ENCODE results near the gene NFIX. TPM values are rescaled to one million over a fixed set of nuclear protein-coding genes. Genes with fewer than 3 reads are reported as not detected.

The NFIX gene
- total and polyA plus RNA-seq, 2 of the 13 experiments (the other 11 are each of a cell fraction or from before 2014, with no cell fraction given): 3.4 to 5.4 TPM

DNA sequence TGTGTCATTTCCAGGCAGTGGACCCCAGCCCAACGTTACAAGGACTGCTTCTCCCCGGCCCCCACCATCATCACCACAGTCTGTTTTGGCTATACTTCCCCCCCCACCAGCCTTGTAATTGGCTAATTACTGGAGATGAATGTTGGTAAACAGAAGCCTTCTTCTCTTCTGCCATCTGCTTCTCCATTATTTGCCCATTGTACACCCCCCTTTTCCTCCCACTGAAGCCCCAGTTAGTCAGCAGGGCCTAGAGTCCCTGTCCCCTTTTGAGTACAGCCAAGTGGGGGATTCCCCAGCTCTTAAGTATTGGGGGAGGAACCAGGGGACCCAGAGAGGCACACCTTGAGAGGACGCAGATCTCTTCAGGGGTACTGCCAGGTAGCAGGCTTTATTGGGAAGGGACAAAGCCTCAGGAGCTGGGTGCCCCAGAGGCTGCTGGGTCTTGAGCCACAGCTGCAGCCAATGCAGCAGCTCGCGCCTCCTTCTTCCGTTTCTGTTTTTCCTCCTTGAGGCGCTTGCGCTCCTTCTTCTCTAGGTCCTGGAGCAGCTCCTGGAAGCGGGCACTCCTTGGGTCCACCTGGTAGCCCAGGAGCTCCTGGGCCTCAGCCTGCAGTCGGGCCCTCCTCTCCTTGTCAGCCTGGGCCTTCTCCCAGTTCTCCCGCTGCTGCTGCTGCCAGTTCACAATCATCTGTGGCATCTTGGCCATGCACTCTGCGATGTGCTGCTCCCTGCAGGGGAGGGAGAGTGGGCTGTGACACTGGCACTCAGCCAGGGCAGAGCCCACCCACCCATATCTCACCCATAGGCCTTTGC is 41.3 kb upstream of the NFIX start (continued):
- no peak for TF ChIP-seq CHCHD3 (CRISPR knock-in tag; IDR thresholded peaks at IDR 0.05)
- TF ChIP-seq ZNF34 (CRISPR knock-in tag; IDR thresholded peaks at IDR 0.05; ENCODE audit: borderline replicate concordance): no peak
- TF ChIP-seq ZBTB40 (IDR thresholded peaks at IDR 0.05): no peak
- no peak for TF ChIP-seq ZBTB40 (CRISPR knock-in tag; IDR thresholded peaks at IDR 0.05)
- no peak for TF ChIP-seq NFE2L1 (CRISPR knock-in tag; IDR thresholded peaks at IDR 0.05; ENCODE audit: borderline replicate concordance)
- TF ChIP-seq PHF8 (CRISPR knock-in tag; IDR thresholded peaks at IDR 0.05): no peak
- TF ChIP-seq HNRNPK (IDR thresholded peaks at IDR 0.05; ENCODE audit: low read depth, low read length, poor library complexity, severe bottlenecking): no peak
- no peak for TF ChIP-seq FOXO1 (CRISPR knock-in tag; IDR thresholded peaks at IDR 0.05)
- peak; percentile 24; the same call in 1 of the 2 replicates for TF ChIP-seq RBFOX2 (IDR thresholded peaks at IDR 0.05; ENCODE audit: low read depth, low read length)
- no peak for TF ChIP-seq NFIC (IDR thresholded peaks at IDR 0.05; ENCODE audit: low read length)
- no peak for TF ChIP-seq TGIF2 (CRISPR knock-in tag; IDR thresholded peaks at IDR 0.05)
- no peak for TF ChIP-seq HDAC6 (IDR thresholded peaks at IDR 0.05; ENCODE audit: low read depth, low read length)
- no peak for TF ChIP-seq FOXA1 (IDR thresholded peaks at IDR 0.05)
- no peak for TF ChIP-seq FOXA1 (CRISPR knock-in tag; IDR thresholded peaks at IDR 0.05)
- TF ChIP-seq SOX6 (IDR thresholded peaks at IDR 0.05): no peak
- TF ChIP-seq SOX6 (CRISPR knock-in tag; IDR thresholded peaks at IDR 0.05): no peak
- no peak for TF ChIP-seq MIER2 (CRISPR knock-in tag; IDR thresholded peaks at IDR 0.05)
- no peak for TF ChIP-seq BRF2 (CRISPR knock-in tag; IDR thresholded peaks at IDR 0.05)
